DND-41 (cell line): Measurements from ENCODE around the gene PRICKLE3.

Experiments
- CTCF ChIP-seq: IDR thresholded peaks from 2 replicates; pipeline ENCODE4 v1.5.1; 2012; ENCODE audit warnings: borderline replicate concordance, low read length, moderate library complexity, mild to moderate bottlenecking; ENCODE audit not compliant: poor library complexity, severe bottlenecking; ENCODE audit errors: extremely low read depth
- EZH2 ChIP-seq: IDR thresholded peaks from 3 replicates; pipeline ENCODE4 v1.6.1; 2012; ENCODE audit warnings: borderline replicate concordance, low read depth, mild to moderate bottlenecking, moderate library complexity, low read length, inconsistent platforms; ENCODE audit not compliant: severe bottlenecking

GRCh38 chrX:49225858-49226257 is 39.7 kb upstream of the PRICKLE3 start:
- TF ChIP-seq CTCF = no peak
- TF ChIP-seq EZH2 = no peak
